Stimulated activated CD8-positive, alpha-beta memory T cell treated with anti-CD3 and anti-CD28 coated beads, Interleukin-7, amount 100 ng/mL, for 48 hours (primary cell): ENCODE results near the gene SPDYE9.
"Not testable (repeated sequence)": the region's sequence is repeated elsewhere in the genome, so short reads cannot be mapped to it uniquely, and the experiment has no call there.

Experiments used
- DNase-seq, 2 donors: peaks; one replicate each; pipeline ENCODE4 v3.0.0-alpha.2; 2020; ENCODE audit warnings: low read depth in 1 of 2; ENCODE audit errors: extremely low read depth in 1 of 2

Gene SPDYE9, protein sequence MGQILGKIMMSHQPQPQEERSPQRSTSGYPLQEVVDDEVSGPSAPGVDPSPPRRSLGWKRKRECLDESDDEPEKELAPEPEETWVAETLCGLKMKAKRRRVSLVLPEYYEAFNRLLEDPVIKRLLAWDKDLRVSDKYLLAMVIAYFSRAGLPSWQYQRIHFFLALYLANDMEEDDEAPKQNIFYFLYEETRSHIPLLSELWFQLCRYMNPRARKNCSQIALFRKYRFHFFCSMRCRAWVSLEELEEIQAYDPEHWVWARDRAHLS

GRCh38 chr7:73085938-73086337, at the start of gene SPDYE9:
SPDYE9 (minus strand) TSS chr7:73086038; CDS start chr7:73084238, 1,800 bp downstream.
- not testable (repeated sequence) for DNase-seq

DNA sequence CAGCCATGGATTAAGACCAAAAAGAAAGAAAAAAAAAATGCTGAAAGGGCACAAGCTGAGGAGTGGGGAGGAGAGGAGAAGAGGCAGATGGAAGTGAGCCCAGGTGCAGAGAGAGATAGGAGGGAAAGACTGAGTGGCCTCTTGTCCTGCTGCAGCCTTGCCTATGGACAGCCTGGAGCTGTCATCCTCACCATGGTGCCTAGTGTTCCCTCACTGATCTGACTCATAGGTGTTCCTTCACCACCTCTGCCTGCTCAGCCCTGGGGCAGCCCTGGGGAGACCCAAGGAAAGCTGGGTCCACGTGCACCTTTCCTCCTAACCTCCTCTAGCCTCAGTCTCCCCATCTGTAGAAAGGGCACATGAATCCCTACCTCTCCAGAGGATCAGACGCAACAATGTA, 49.0 kb upstream of the SPDYE9 start:
- DNase-seq, result not testable (repeated sequence)

DNA sequence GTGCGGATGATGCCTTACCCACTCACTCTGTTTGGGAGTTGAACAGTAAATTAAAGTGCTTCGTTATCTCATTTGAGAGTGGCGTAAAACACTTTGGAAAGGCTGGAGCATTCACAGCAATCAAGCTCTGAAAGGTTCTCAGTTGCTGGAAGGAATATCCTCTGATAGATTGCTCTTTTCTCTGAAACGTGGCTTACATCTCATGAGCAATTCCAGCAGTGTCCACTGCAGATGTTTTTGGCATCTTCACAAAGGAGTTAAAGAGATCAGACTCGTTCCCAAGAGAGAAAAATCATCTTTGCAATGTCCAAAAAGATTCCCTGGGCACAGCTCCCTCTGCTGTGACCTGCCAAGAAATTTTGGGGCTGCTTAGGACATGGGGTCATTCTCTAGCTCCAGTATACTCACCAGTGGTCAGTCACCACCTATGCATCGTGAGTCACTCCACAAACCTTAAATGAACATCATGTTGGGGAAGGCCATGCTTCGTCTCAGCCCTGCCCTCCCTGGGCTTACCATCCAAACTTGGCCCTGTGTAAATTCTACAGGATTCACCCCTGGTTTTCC, 46.9 kb upstream of the SPDYE9 start:
- not testable (repeated sequence) for DNase-seq

GRCh38 chr7:73130612-73131011, 44.8 kb upstream of the SPDYE9 start:
- DNase-seq, result not testable (repeated sequence)

DNA sequence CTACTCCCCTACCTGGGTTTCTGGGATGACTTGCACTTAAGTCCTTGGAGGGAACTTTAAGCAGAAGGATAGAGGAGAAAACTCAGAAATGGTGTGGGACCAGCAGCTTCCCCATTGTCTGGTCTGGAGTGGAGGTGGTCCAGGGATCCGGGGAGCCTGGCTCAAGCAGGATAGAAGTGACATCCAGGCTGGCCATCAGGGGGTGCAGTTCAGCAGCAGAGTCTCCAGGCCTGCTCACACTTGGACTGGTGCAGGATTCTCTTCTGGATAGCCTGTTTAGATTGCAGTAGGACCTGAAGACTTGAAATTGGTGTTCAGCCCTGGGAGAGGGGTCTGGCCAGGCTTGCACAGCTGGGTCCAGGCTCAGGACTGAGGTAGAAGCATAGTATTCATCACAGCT, 38.3 kb upstream of the SPDYE9 start:
- DNase-seq, result not testable (repeated sequence)

DNA sequence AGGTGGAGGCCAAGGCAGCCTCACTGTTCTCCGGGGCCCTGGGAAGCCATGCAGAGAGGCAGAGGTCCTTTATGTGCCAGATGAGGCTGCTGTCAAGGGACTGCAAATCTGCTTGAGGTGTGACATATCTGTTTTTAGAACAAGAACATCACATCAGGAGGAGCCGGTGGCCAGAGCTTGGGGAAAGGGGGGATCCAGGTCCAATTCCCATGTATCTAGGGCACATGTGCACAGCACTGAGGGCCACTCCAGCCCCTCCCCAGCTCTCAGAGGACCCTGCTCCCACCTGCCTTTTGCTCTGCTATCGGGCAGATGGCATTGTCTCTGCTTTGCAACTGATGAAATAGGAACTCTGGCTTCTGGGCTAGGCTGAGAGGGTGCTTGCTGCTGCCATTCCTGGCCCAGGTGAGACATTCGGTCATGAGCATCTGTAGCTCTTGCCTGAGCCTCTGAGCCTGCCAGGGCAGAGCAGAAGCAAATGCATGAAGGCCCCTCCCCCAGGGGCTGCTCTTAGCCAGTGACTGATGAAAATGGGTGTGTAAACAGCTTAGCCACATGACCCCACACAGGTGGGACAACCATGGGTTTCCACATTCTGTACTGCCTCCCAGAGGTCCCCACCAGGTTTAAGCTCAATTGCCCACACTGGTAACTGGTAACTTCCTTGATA, 37.1 kb upstream of the SPDYE9 start:
- not testable (repeated sequence) for DNase-seq

DNA sequence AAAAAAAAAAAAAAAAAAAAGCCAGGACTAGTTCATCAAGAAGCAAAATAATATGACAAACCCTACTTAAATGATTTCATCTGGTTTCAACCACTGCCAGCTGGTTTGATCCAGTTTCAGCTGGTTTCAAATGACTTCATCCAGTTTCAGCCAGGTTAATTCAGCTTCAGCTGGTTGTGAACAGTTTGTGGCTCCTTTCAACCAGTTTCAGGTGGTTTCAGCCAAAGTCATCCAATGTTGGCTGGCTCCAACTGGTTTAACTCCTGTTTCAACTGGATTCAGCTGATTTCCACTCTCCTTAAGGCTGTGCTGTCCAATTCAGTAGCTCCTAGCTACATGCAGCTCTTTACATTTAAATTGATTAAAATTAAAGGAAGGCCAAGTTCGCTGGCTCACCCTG, 32.3 kb upstream of the SPDYE9 start:
- DNase-seq, result not testable (repeated sequence)

DNA sequence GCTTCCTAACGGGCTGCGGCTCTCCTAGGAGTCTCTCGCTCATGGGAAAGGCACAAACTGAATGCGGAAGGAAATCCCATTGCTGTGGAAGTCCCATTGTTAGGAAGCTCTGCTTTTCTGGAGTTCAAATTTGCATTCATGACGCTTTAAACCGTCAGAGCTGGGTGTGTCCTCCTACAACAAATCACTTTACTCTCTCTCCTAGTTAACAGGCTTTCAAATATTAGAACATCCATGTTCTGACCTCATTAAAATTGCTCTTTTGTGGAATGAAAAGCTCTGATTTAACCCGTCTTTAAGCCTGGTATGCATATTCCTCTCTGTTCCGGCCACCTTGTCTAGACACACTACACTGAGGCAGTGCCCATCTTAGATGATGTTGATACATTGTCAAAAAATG, 28.0 kb downstream of the SPDYE9 start, which contains the start of gene SPDYE11:
Gene SPDYE11, minus strand, starts transcription at position 101 of the 400 bp plus-strand sequence. CDS start 1,800 bp downstream, outside the sequence.
- DNase-seq, result not testable (repeated sequence)

- not testable (repeated sequence) for DNase-seq
Observed at GRCh38 chr7:73029666-73030065, 56.2 kb downstream of the SPDYE9 start, which contains the start of gene SPDYE8. SPDYE8 (minus strand) TSS chr7:73029766; CDS start chr7:73027966, 1,800 bp downstream.
